WERI-Rb-1 (cell line): ENCODE data around the gene KBTBD13.

Experiments used
- DNase-seq: peaks from one replicate; pipeline ENCODE4 v3.0.0-alpha.2; 2020
- H3K27ac ChIP-seq: fragments of 250-450 bp; sonication (Bioruptor Pico); 2 replicates; pipeline ENCODE4 v1.5.1; 2020; ENCODE audit warnings: mild to moderate bottlenecking, moderate library complexity
- H3K27me3 ChIP-seq: fragments of 250-450 bp; sonication (Bioruptor Pico); 2 replicates; pipeline ENCODE4 v1.5.1; 2021; ENCODE audit warnings: mild to moderate bottlenecking, low read depth, moderate library complexity; ENCODE audit not compliant: insufficient read depth, severe bottlenecking
- H3K36me3 ChIP-seq: fragments of 250-450 bp; sonication (Bioruptor Pico); 2 replicates; pipeline ENCODE4 v1.5.1; 2020; ENCODE audit warnings: mild to moderate bottlenecking, moderate library complexity
- H3K4me3 ChIP-seq: 2 replicates; pipeline ENCODE4 v1.5.1; 2011; ENCODE audit warnings: low read depth, mild to moderate bottlenecking, control low read depth, low read length
- H3K9me3 ChIP-seq: fragments of 250-450 bp; sonication (Bioruptor Pico); 2 replicates; pipeline ENCODE4 v1.5.1; 2021; ENCODE audit warnings: mild to moderate bottlenecking, moderate library complexity; ENCODE audit not compliant: severe bottlenecking
- TF ChIP-seq, protein P1 (sequence below): IDR thresholded peaks from 2 replicates; pipeline ENCODE4 v1.5.1; 2011; ENCODE audit warnings: low read depth, mild to moderate bottlenecking, control low read depth, inconsistent platforms, low read length

The KBTBD13 gene

DNA sequence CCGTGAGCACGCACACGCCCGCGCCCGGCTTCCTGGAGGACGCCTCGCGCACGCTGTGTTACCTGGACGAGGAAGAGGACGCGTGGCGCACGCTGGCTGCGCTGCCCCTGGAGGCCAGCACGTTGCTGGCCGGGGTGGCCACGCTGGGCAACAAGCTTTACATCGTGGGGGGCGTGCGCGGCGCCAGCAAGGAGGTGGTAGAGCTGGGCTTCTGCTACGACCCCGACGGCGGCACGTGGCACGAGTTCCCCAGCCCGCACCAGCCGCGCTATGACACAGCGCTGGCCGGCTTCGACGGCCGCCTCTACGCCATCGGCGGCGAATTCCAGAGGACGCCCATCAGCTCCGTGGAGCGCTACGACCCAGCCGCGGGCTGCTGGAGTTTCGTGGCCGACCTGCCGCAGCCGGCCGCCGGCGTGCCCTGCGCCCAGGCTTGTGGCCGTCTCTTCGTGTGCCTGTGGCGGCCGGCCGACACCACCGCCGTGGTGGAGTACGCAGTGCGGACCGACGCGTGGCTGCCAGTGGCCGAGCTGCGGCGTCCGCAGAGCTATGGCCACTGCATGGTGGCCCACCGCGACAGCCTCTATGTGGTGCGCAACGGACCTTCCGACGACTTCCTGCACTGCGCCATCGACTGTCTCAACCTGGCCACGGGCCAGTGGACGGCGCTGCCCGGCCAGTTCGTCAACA is 890 bp downstream of the KBTBD13 start:
- H3K4me3 ChIP-seq: no peak overlapping the region
- H3K27ac ChIP-seq: no peak overlapping the region
- no peaks in the 10 kb centered on the region for H3K9me3 ChIP-seq
- no peak for DNase-seq
- TF ChIP-seq, protein P1, sequence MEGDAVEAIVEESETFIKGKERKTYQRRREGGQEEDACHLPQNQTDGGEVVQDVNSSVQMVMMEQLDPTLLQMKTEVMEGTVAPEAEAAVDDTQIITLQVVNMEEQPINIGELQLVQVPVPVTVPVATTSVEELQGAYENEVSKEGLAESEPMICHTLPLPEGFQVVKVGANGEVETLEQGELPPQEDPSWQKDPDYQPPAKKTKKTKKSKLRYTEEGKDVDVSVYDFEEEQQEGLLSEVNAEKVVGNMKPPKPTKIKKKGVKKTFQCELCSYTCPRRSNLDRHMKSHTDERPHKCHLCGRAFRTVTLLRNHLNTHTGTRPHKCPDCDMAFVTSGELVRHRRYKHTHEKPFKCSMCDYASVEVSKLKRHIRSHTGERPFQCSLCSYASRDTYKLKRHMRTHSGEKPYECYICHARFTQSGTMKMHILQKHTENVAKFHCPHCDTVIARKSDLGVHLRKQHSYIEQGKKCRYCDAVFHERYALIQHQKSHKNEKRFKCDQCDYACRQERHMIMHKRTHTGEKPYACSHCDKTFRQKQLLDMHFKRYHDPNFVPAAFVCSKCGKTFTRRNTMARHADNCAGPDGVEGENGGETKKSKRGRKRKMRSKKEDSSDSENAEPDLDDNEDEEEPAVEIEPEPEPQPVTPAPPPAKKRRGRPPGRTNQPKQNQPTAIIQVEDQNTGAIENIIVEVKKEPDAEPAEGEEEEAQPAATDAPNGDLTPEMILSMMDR: no peak
- no peaks in the 10 kb centered on the region for H3K27me3 ChIP-seq
- H3K36me3 ChIP-seq: no peaks in the 10 kb centered on the region

DNA sequence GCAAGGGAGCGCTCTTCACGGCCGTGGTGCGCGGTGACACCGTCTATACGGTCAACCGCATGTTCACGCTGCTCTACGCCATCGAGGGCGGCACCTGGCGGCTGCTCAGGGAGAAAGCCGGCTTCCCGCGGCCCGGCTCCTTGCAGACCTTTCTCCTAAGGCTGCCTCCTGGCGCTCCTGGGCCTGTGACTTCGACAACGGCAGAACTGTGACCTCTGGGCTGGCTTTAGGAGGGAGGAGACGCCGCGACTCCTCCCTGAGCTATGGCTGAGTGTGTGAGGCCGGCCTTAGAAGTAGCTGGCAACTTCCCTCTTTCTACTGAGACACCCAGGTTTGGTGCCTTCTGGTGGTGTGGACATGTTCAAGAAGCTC is 1.4 kb downstream of the KBTBD13 start:
- no peaks in the 10 kb centered on the region for H3K9me3 ChIP-seq
- DNase-seq: no peak
- H3K4me3 ChIP-seq: no peak overlapping the region
- no peaks in the 10 kb centered on the region for H3K36me3 ChIP-seq
- no peaks in the 10 kb centered on the region for H3K27me3 ChIP-seq
- TF ChIP-seq, protein P1: no peak
- H3K27ac ChIP-seq: no peak overlapping the region

DNA sequence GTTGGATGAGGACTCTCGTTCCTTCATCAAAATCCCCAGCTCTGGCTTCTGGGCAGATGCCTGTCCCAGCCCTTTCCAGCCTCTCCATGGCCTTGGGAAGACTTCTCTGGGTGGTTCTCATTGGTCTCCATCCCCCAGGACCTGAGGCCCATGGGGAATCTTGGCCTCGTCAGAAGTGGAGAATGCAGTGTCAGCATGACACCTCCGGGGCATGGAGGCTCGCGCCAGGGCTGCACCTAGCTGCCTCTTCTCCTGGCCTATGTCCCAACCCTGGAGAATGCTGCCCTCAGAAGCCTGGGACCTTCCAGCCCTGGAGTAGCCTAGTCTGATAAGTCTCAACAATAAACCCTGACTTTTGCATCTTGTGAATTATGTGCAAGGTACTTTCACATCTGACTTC is 3.0 kb downstream of the KBTBD13 start:
- Histone ChIP-seq H3K9me3 (no peaks in the 10 kb centered on the region), H3K4me3 (no peak overlapping the region), H3K27me3 (no peaks in the 10 kb centered on the region), H3K27ac (no peak overlapping the region), H3K36me3 (no peaks in the 10 kb centered on the region)
- no peak for DNase-seq
- TF ChIP-seq, protein P1: no peak

DNA sequence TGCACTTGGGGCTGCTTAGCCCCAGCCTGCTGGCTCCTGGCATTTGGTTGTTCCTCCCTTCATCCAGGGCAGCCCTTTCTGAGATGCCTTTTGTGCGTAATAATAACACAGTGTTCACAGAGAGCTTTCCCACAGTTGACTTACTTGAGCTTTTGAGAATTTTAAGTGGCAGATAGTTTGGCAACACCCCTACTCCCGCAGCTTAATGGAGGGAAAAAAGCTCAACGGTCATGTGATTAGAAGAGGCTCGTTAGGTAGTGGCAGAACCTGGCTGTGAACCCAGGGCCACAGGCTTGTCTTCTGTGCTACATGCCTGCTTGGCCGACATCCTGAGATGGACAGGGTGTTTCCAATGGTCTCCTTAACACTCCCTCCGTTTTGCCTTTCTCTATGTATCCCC is 4.7 kb downstream of the KBTBD13 start:
- no peak overlapping the region for H3K27ac ChIP-seq
- H3K4me3 ChIP-seq: no peak overlapping the region
- H3K9me3 ChIP-seq: no peaks in the 10 kb centered on the region
- no peaks in the 10 kb centered on the region for H3K27me3 ChIP-seq
- TF ChIP-seq, protein P1: no peak
- H3K36me3 ChIP-seq: no peaks in the 10 kb centered on the region
- DNase-seq: no peak

DNA sequence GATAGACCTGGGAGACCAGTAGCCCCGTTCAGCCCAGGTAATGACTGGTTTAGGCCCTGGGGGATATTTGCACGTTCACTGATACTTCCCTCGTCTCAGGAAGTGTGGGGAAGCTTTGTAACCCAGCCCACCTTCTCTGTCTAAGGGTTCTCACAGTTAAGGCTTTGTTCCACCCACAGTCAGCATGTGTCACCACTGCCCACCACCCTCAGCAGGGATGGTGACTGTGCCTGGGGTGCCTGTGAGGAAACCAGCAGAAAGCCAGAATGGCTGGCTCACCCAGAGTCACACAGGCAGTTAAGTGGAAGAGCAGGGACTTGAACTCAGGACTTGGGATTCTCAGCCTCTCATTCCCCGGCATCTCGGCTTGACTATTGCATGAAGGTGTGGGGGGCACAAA is 5.2 kb downstream of the KBTBD13 start:
- DNase-seq: no peak
- Histone ChIP-seq H3K4me3 (no peak overlapping the region), H3K9me3 (no peaks in the 10 kb centered on the region), H3K27me3 (no peaks in the 10 kb centered on the region), H3K36me3 (no peaks in the 10 kb centered on the region), H3K27ac (no peak overlapping the region)
- TF ChIP-seq, protein P1: no peak
